HCT116 (cell line): ENCODE measurements around the gene SLC2A9. TPM values are rescaled to one million over a fixed set of nuclear protein-coding genes. Genes with fewer than 3 reads are reported as not detected.

ENCODE experiments used
- ATAC-seq: fragments of 200-7000 bp; cut with Tn5 transposase; 2 replicates; pipeline ENCODE4 v1.9.1; 2020; ENCODE audit warnings: mild to moderate bottlenecking, moderate library complexity
- BruUV-seq: library from RNA; stranded (reverse); fragments of 400-500 nt; replicated peaks from 2 replicates; lab custom pipeline; 2021; lab: Mats Ljungman, UMichigan
- CTCF ChIA-PET: fragments of 300-600 bp; sonication (Branson Sonifier 250); formaldehyde crosslinking; loops from one replicate; lab custom pipeline; 2021; ENCODE audit warnings: antibody characterized with exemption; lab: Charles Lee
- POLR2A ChIA-PET: fragments of 300-600, 350-600 bp; sonication (Branson Sonifier 250); formaldehyde crosslinking; loops from one replicate; lab custom pipeline; 2021; ENCODE audit warnings: antibody characterized with exemption; lab: Charles Lee
- RAD21 ChIA-PET, 2 experiments: fragments of 300-600 bp; sonication (Branson Sonifier 250); formaldehyde crosslinking; loops; one replicate each; lab custom pipeline; 2023; ENCODE audit warnings: low total read pairs in 2 of 2; ENCODE audit not compliant: uncharacterized antibody in 2 of 2, unreplicated experiment in 2 of 2, low non-redundant PET in 1 of 2; lab: Charles Lee
- DNase-seq: peaks from one replicate; pipeline ENCODE4 v3.0.0-alpha.2; 2010; ENCODE audit warnings: low read depth, low spot score
- H2AFZ ChIP-seq: fragments of 200-600 bp; shearing (Covaris generic), sonication (generic); 2 replicates; pipeline ENCODE4 v1.6.1; 2017; ENCODE audit warnings: low read depth, mixed run types, mixed read lengths, antibody characterized with exemption, low read length; ENCODE audit not compliant: poor library complexity, severe bottlenecking
- H3K27ac ChIP-seq: 2 replicates; pipeline ENCODE4 v1.5.1; 2012; ENCODE audit warnings: low read depth, low read length
- H3K27me3 ChIP-seq: fragments of 200-600 bp; sonication (generic); 2 replicates; pipeline ENCODE4 v1.6.1; 2016; ENCODE audit warnings: mixed run types, low read length, mixed read lengths; ENCODE audit not compliant: insufficient read depth
- H3K36me3 ChIP-seq, 2 experiments: fragments of 200-500 bp in 1 of 2; fragments of 200-600 bp in 1 of 2; sonication (Bioruptor generic) in 1 of 2; sonication (generic) in 1 of 2; 2 replicates each; pipeline versions ENCODE4 v1.5.1 to v1.6.1; 2014 to 2016; ENCODE audit warnings: low read length in 2 of 2, inconsistent platforms in 1 of 2, mixed read lengths in 1 of 2, mixed run types in 1 of 2; ENCODE audit not compliant: insufficient read depth in 2 of 2, control insufficient read depth in 1 of 2
- H3K4me1 ChIP-seq, 2 experiments: fragments of 200-600 bp in 1 of 2; sonication (generic) in 1 of 2; 2 replicates each; pipeline versions ENCODE4 v1.5.1 to v1.6.1; 2012 to 2017; ENCODE audit warnings: low read length in 2 of 2, inconsistent platforms in 1 of 2, mild to moderate bottlenecking in 1 of 2, mixed read lengths in 1 of 2, mixed run types in 1 of 2, moderate library complexity in 1 of 2; ENCODE audit not compliant: insufficient read depth in 2 of 2, control insufficient read depth in 1 of 2
- H3K4me2 ChIP-seq: fragments of 200-600 bp; sonication (generic); 2 replicates; pipeline ENCODE4 v1.6.1; 2017; ENCODE audit warnings: mixed run types, low read length, mixed read lengths
- H3K4me3 ChIP-seq, 2 experiments: fragments of 200-600 bp in 1 of 2; sonication (generic) in 1 of 2; replicated peaks in 1 of 2; 2 replicates each; pipeline ENCODE4 v1.5.1; 2011 to 2016; ENCODE audit warnings: low read length in 2 of 2, control low read depth in 1 of 2, low read depth in 1 of 2, mild to moderate bottlenecking in 1 of 2, mixed read lengths in 1 of 2, mixed run types in 1 of 2
- H3K79me2 ChIP-seq: fragments of 200-600 bp; sonication (generic); 2 replicates; pipeline ENCODE4 v1.6.1; 2017; ENCODE audit warnings: mild to moderate bottlenecking, mixed run types, low read length, moderate library complexity, mixed read lengths; ENCODE audit not compliant: insufficient read depth
- H3K9ac ChIP-seq: fragments of 200-600 bp; sonication (generic); 2 replicates; pipeline ENCODE4 v1.6.1; 2016; ENCODE audit warnings: low read length, mixed read lengths
- H3K9me2 ChIP-seq: fragments of 200-600 bp; sonication (generic), shearing (Covaris generic); 2 replicates; pipeline ENCODE4 v1.6.1; 2017; ENCODE audit warnings: mixed run types, mild to moderate bottlenecking, moderate library complexity; ENCODE audit not compliant: insufficient read depth
- H3K9me3 ChIP-seq, 2 experiments: fragments of 200-500 bp in 1 of 2; fragments of 200-600 bp in 1 of 2; sonication (Bioruptor generic) in 1 of 2; sonication (generic) in 1 of 2; 2 replicates each; pipeline ENCODE4 v1.6.1; 2014 to 2017; ENCODE audit warnings: low read length in 2 of 2, mixed read lengths in 2 of 2, inconsistent platforms in 1 of 2, low read depth in 1 of 2, mild to moderate bottlenecking in 1 of 2, mixed run types in 1 of 2, moderate library complexity in 1 of 2; ENCODE audit not compliant: control insufficient read depth in 1 of 2, insufficient read depth in 1 of 2
- H4K20me1 ChIP-seq: fragments of 200-600 bp; sonication (generic), shearing (Covaris generic); 2 replicates; pipeline ENCODE4 v1.6.1; 2017; ENCODE audit warnings: mixed run types, mild to moderate bottlenecking, moderate library complexity; ENCODE audit not compliant: insufficient read depth
- EZH2 ChIP-seq: fragments of 200-600 bp; sonication (generic); IDR thresholded peaks from 2 replicates; pipeline ENCODE4 v1.6.1; 2017; ENCODE audit warnings: antibody characterized with exemption, mixed run types
- FOSL1 ChIP-seq: IDR thresholded peaks from 2 replicates; pipeline ENCODE4 v1.6.1; 2012; ENCODE audit warnings: low read depth
- SIN3A ChIP-seq: IDR thresholded peaks from 2 replicates; pipeline ENCODE4 v1.6.1; 2012; ENCODE audit warnings: low read depth
- TCF7L2 ChIP-seq: IDR thresholded peaks from 2 replicates; pipeline ENCODE4 v1.7.0; 2011; ENCODE audit warnings: borderline replicate concordance, inconsistent platforms; ENCODE audit not compliant: insufficient read depth, insufficient read length; ENCODE audit errors: extremely low read depth
- ZBTB33 ChIP-seq: IDR thresholded peaks from 2 replicates; pipeline ENCODE4 v1.6.1; 2011; ENCODE audit warnings: mild to moderate bottlenecking, low read length, moderate library complexity; ENCODE audit not compliant: insufficient replicate concordance; ENCODE audit errors: extremely low read depth
- intact Hi-C: fragments of 100-400 bp; cut with micrococcal nuclease; formaldehyde crosslinking; loops from 2 replicates; pipeline ENCODE4 v1.10.0; 2022
- total RNA-seq: library from RNA; stranded (reverse); gene quantifications from one replicate; pipeline ENCODE4 v1.2.1, GENCODE V29; 2021; ENCODE audit not compliant: unreplicated experiment

The SLC2A9 gene
- total RNA-seq, 1 experiment from 2014 or later, result 2.2 TPM

- no peak for TF ChIP-seq TCF7L2
Observed at GRCh38 chr4:9964879-9965278, 56.4 kb downstream of the SLC2A9 start (continued).

GRCh38 chr4:9963328-9963727, 58.0 kb downstream of the SLC2A9 start:
- no peaks in the 10 kb centered on the region for H3K36me3 ChIP-seq
- no peaks in the 10 kb centered on the region for H3K27me3 ChIP-seq
- DNase-seq (no peak), ATAC-seq (no peak)
- H3K9me3 ChIP-seq, result no peaks in the 10 kb centered on the region
- RAD21 ChIA-PET, result no interaction called here
- intact Hi-C loops, result no loop called here
- CTCF ChIA-PET, result no interaction called here
- no peak overlapping the region for H3K4me3 ChIP-seq
- H2AFZ ChIP-seq, result no peak overlapping the region
- POLR2A ChIA-PET, result no interaction called here
- H3K4me1 ChIP-seq, result no peaks in the 10 kb centered on the region
- no peak overlapping the region for H3K4me2 ChIP-seq
- H3K9ac ChIP-seq, result no peak overlapping the region
- TF ChIP-seq FOSL1 (no peak), SIN3A (no peak), ZBTB33 (no peak), EZH2 (no peak)
- no peaks in the 10 kb centered on the region; the same call in 1 of the 2 replicates for H3K9me2 ChIP-seq
- BruUV-seq, result no TSS peak
- no peak overlapping the region for H3K27ac ChIP-seq
- H4K20me1 ChIP-seq, result no peaks in the 10 kb centered on the region
- no peaks in the 10 kb centered on the region for H3K79me2 ChIP-seq
